GM19239 (cell line): ENCODE results near the gene BAG3.
"Not testable (repeated sequence)": the region's sequence is repeated elsewhere in the genome, so short reads cannot be mapped to it uniquely, and the experiment has no call there.

Source experiments
- DNase-seq: peaks from one replicate; pipeline ENCODE4 v3.0.0; 2011; ENCODE audit warnings: low spot score; ENCODE audit not compliant: insufficient read length
- FAIRE-seq: peaks from 2 replicates; lab custom pipeline; 2011; peaks lifted over from hg19 to GRCh38; lab: Jason Lieb, UNC

The BAG3 gene

GRCh38 chr10:119650692-119651513 is at the start of gene BAG3:
Gene BAG3, plus strand, starts transcription at chr10:119651380. Its CDS starts 296 bp downstream, at chr10:119651676.
- FAIRE-seq (peak; percentile 64), DNase-seq (peak; percentile 86)

GRCh38 chr10:119602241-119603095 is 48.7 kb upstream of the BAG3 start:
- peak; percentile 51 for FAIRE-seq
- DNase-seq, result peak; percentile 10

- DNase-seq, result no peak
- FAIRE-seq, result no peak
Observed at GRCh38 chr10:119604468-119604867, 46.7 kb upstream of the BAG3 start.

- DNase-seq (no peak), FAIRE-seq (no peak)
Observed at GRCh38 chr10:119608316-119609155, 42.6 kb upstream of the BAG3 start.

GRCh38 chr10:119609516-119609915 is 41.7 kb upstream of the BAG3 start:
- DNase-seq (no peak), FAIRE-seq (no peak)

DNA sequence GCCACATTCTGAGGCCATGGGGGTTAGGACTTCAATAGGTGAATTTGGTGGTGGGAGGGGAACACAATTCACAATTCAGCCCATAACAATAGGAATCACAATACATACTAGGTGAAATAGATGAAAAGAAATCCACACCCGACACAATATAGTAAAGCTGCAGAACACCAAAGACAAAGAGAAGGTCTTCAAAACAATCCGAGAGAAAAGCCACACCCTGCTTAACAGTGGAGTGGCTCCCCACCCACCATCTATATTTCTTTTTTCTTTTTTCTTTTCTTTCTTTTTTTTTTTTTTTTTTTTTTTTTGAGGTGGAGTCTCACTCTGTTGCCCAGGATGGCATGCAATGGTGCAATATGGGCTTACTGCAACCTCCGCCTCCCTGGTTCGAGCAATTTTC is 39.7 kb upstream of the BAG3 start:
- no peak for FAIRE-seq
- DNase-seq, result no peak

GRCh38 chr10:119613741-119614140 is 37.4 kb upstream of the BAG3 start:
- no peak for DNase-seq
- FAIRE-seq, result no peak

- FAIRE-seq, result no peak
Observed at GRCh38 chr10:119614686-119615085, 36.5 kb upstream of the BAG3 start.

GRCh38 chr10:119616882-119617570 is 34.2 kb upstream of the BAG3 start:
- DNase-seq, result no peak
- FAIRE-seq, result no peak

More at GRCh38 chr10:119614686-119615085, 36.5 kb upstream of the BAG3 start:
- no peak for DNase-seq

DNA sequence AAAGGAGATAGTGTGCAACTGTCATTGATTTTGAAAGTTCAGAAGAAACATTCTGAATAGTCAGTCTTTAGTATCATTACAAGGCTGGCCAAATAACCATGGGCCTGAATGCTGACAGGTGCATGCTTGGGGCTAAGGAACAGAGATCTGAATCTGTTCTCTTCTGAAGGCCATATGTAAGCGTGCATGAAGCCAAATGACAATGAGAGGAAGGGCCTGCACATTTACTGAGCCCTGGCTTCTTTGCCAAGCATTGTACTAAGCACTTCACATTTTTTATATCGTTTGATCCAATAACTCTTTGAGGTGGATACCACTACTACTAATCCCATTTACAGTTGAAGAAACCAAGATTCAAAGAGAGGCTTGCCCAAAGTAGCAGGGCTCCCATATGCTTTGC is 32.0 kb upstream of the BAG3 start:
- DNase-seq (no peak), FAIRE-seq (no peak)

DNA sequence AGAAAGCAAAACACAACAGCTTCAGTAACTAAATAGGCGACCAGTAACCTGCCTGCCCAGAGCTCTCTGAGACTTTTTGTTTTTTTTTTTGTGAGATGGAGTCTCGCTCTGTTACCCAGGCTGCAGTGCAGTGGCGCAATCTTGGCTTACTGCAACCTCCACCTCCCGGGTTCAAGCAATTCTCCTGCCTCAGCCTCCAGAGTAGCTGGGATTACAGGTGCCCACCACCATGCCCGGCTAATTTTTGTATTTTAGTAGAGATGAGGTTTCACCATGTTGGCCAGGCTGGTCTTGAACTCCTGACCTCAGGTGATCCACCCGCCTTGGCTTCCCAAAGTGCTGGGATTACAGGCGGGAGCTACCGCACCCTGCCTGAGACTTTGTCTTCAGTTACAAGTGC is 31.4 kb upstream of the BAG3 start:
- not testable (repeated sequence) for DNase-seq, FAIRE-seq

DNA sequence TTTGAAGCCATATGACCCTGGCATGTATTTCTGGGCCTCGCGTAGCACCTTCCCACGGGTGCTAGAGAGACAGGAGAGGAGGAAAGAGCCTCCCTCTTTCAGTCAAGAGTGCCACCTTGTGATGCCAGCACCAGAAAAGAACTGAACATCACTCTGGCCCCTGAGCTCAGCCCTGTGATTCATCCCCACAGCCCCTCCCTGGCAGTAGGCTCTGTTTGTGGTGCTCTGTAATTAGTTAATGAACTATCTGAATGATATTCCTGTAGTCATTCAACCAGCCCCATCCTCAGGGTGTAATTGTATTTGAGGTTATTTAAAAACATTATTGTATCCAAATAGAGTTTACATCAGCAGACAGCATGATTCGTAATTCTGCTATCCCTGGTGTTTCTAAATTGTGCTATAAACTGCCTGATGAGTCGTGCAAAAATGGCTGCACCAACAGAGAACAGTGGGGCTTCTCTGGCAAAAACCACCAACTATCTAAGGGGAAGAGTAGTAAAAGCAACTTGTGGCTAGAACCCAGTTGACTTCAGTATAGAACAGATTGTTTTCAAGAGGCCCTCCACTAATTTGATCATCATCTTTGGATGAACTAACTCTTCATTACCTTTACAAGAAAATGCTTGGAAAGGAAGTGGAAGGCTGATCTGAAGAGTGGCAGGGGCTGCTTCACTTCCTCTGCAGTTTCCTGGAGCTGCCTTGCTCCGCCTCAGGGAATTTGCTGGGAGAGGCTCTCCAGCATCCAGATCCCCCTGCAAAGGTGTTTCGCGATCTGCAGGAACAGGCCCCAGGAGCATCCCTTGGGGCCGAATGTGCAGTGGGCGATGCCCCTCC is 30.7 kb upstream of the BAG3 start:
- no peak for DNase-seq
- no peak for FAIRE-seq

DNA sequence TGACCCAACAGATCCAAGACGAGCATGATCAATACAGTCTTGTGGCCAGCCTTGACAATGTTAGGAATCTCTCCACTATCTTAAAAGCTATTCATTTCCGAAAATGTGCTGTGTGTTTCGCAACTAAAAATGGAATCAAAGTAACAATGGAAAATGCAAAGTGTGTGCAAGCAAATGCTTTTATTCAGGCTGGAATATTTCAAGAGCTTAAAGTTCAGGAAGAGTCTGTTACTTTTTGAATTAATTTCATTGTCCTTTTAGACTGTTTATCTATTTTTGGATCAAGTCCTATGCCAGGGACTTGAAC is 30.1 kb upstream of the BAG3 start:
- DNase-seq (no peak), FAIRE-seq (no peak)

DNA sequence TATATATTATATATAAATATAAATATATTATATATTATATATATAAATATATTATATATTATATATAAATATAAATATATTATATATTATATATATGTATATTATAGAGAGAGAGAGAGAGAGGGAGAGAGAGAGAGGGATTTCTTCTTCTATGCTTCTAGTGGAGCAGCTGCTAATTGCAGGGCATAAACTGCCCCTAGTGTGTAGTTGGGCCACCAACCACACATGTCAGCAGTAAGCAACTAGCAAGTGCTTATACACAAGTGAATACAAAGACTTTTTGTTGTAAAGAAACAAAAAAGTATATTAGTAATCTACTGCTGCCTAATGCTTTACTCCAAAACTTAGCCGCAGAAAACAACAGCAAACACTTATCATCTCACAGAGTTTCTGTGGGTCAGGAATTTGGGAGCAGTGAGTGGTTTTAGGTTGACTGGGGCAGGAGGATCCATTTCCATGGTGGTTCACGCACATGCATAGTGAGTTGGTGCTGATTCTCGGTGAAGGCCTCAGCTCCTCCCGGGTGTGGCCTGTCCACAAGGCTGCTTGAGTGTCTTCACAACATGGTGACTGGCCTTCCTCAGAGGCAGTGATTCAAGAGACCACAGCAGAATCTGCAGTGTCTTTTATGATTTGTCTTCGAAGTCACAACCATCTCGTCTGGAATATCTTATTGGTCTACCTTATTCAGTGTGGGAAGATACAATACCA is 25.5 kb upstream of the BAG3 start:
- FAIRE-seq, result no peak
- DNase-seq, result no peak

- no peak for FAIRE-seq
- DNase-seq, result no peak
Observed at GRCh38 chr10:119630300-119630699, 20.9 kb upstream of the BAG3 start.

- FAIRE-seq, result no peak
Observed at GRCh38 chr10:119633538-119634218, 17.5 kb upstream of the BAG3 start.

DNA sequence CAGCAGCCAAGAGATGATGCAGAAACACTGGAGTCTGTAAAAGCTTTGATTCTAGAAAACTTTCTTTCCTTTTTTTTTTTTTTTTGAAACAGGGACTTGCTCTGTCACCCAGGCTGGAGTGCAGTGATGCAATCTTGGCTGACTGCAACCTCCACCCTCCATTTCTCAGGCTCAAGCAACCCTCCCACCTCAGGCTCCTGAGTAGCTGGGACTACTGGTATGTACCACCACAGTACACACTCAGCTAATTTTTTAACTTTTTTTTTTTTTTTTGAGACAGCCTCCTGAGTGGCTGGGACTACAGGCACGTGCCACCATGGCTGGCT is 17.0 kb upstream of the BAG3 start:
- DNase-seq, result no peak
- FAIRE-seq, result no peak

More at GRCh38 chr10:119633538-119634218, 17.5 kb upstream of the BAG3 start:
- DNase-seq, result no peak

GRCh38 chr10:119637631-119638030 is 13.5 kb upstream of the BAG3 start:
- FAIRE-seq (no peak), DNase-seq (no peak)
